Nephron progenitor cell (in vitro differentiated cells): Measurements from ENCODE around the gene NLRP12.
A peak's percentile ranks its signal among the peaks of the same experiment; 100 is the strongest.

Experiments
- DNase-seq: peaks from one replicate; pipeline ENCODE4 v3.0.0; 2021
- H3K27ac Mint-ChIP-seq: 2 replicates; pipeline ENCODE4 v1.8.0; 2021; ENCODE audit warnings: mild to moderate bottlenecking, moderate library complexity, mixed read lengths
- H3K27me3 Mint-ChIP-seq: 2 replicates; pipeline ENCODE4 v1.8.0; 2021; ENCODE audit warnings: mild to moderate bottlenecking, low read depth, mixed read lengths; ENCODE audit not compliant: poor library complexity
- H3K36me3 Mint-ChIP-seq: 2 replicates; pipeline ENCODE4 v1.8.0; 2021; ENCODE audit warnings: low read depth, mixed read lengths
- H3K4me1 Mint-ChIP-seq: 2 replicates; pipeline ENCODE4 v1.8.0; 2021; ENCODE audit warnings: mixed read lengths
- H3K4me3 Mint-ChIP-seq: 2 replicates; pipeline ENCODE4 v1.8.0; 2021; ENCODE audit warnings: mild to moderate bottlenecking, moderate library complexity, mixed read lengths
- H3K9me3 Mint-ChIP-seq: 2 replicates; pipeline ENCODE4 v1.8.0; 2021; ENCODE audit warnings: mild to moderate bottlenecking, moderate library complexity, mixed read lengths
- TF ChIP-seq, protein P1 (sequence below): fragments of 200-600 bp; sonication (generic); IDR thresholded peaks from 2 replicates; pipeline ENCODE4 v1.5.0; 2021; ENCODE audit warnings: antibody characterized with exemption

NLRP12 gene

DNA sequence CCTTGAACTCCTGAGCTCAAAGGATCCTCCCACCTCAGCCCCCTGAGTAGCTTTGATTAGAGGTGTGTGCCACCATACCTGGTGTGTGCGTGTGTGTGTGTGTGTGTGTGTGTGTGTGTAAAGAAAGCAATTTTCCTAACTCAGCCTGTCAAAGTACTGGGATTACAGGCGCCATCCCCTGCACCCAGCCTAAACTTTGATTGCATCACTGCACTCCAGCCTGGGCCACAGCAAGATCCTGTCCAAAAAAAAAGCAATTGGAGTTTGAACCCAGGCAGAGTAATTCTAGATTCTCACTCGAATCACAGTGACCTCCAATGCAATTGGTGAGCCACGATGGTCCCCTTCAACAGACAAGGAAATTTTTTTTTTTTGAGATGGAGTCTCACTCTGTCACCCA is 29.1 kb downstream of the NLRP12 start:
- peaks cover 12% of the 10 kb centered on the region for H3K27me3 Mint-ChIP-seq
- no peak overlapping the region for H3K27ac Mint-ChIP-seq
- TF ChIP-seq, protein P1, sequence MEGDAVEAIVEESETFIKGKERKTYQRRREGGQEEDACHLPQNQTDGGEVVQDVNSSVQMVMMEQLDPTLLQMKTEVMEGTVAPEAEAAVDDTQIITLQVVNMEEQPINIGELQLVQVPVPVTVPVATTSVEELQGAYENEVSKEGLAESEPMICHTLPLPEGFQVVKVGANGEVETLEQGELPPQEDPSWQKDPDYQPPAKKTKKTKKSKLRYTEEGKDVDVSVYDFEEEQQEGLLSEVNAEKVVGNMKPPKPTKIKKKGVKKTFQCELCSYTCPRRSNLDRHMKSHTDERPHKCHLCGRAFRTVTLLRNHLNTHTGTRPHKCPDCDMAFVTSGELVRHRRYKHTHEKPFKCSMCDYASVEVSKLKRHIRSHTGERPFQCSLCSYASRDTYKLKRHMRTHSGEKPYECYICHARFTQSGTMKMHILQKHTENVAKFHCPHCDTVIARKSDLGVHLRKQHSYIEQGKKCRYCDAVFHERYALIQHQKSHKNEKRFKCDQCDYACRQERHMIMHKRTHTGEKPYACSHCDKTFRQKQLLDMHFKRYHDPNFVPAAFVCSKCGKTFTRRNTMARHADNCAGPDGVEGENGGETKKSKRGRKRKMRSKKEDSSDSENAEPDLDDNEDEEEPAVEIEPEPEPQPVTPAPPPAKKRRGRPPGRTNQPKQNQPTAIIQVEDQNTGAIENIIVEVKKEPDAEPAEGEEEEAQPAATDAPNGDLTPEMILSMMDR = no peak
- H3K36me3 Mint-ChIP-seq = no peaks in the 10 kb centered on the region
- no peaks in the 10 kb centered on the region for H3K4me1 Mint-ChIP-seq
- no peak for DNase-seq
- no peaks in the 10 kb centered on the region for H3K9me3 Mint-ChIP-seq
- H3K4me3 Mint-ChIP-seq = no peak overlapping the region

DNA sequence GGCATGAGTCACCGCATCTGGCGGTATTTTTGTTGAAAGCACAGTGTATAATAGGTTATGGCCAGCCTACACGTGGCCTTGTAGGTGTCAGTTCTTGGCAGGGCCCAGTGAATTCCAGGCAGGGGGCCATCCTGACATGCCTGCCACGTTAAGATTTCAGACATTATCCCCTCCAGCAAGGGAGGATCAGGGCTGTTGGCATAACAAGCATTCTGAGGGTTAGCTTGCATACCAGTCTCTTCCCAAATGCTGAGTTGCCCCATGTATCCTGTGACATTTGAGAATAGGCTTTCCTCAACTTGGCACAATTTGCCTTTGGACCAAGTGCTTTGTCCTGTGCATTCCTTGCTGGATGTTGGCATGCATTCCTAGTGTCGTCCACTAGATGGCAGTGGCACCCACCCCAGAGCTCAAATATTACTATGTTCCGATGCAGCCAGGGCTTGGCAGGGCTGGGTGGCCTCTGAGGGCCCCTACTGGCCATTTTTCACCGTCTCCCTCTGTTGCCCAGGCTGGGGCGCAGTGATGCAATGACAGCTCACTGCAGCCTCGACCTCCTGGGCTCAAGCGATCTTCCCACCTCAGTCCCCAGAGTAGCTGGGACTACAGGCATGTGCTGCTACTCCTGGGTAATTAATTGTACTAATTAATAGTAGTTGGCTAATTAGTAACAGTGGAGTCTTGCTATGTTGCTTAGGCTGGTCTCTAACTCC is 31.2 kb downstream of the NLRP12 start:
- H3K27ac Mint-ChIP-seq = no peak overlapping the region
- H3K4me3 Mint-ChIP-seq = no peak overlapping the region

DNA sequence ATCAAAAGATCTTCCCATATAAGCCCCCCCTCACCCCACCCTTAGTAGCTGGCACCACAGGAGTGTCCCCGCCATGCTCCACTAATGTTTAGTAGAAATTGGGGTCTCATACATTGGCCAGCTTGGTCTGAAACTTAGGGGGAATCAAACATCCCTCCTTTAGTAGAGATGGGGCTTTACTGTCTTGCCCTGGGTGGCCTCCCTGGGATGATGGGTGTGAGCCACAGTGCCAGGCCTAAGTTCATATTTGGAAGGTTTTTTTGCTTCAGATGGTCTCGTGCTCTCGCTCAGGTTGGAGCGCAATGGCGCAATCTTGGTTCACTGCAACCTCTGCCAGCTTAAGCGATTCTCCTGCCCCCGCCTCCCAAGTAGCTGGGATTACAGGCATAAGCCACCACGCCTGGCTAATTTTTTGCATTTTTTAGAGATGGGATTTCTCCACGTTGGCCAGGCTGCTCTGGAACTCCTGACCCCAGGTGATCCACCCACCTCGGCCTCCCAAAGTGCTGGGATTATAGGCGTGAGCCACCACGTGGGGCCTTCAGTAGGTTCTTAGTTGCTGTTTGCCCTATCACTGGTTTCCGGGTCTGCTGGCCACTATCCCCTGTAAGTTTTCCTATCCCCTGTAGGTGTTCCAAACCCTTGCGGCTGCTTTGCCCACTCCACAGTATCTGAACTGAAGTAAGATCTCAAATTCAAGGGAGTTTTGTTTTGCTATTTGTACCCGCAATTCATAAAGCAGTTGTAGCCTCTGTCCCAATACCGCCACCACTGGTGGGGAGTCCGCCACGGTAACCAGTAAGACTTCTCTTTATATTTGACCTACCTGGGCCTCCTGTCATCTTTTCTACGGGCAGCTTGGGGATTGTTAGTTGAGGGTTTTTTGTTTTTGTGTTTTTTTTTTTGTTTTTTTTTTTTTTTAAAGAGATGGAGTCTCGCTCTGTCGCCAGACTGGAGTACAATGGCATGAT is 34.1 kb downstream of the NLRP12 start:
- Mint-ChIP-seq H3K27ac (no peak overlapping the region), H3K4me1 (peaks cover 8% of the 10 kb centered on the region), H3K36me3 (no peaks in the 10 kb centered on the region), H3K9me3 (peaks cover 7% of the 10 kb centered on the region), H3K27me3 (peaks cover 14% of the 10 kb centered on the region), H3K4me3 (no peak overlapping the region)
- DNase-seq = no peak
- TF ChIP-seq, protein P1 = no peak

More for the DNA sequence above, 31.2 kb downstream of the NLRP12 start:
- H3K9me3 Mint-ChIP-seq = peaks cover under 1% of the 10 kb centered on the region
- DNase-seq = peak; percentile 87
- H3K27me3 Mint-ChIP-seq = peaks cover 15% of the 10 kb centered on the region
- H3K36me3 Mint-ChIP-seq = no peaks in the 10 kb centered on the region
- no peaks in the 10 kb centered on the region for H3K4me1 Mint-ChIP-seq
- TF ChIP-seq, protein P1 = peak; percentile 99

DNA sequence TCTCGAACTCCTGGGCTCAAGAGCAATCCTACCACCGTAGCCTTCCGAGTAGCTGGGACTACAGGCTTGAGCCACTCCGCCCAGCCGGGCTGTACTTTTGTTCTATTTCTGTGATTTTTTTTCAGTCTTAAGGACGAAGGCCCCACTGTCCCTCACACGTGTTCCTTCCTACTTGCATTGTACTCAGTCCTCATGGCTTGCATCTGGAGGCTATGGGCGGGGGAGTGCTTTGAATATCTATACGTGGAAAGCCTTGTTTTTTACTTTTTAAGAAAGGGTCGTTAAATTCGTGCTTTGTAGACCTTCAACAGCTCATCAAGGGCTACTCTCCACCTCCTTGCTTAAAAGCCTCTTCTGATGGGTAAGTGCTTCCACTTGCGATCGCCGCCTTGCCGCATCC is 36.8 kb downstream of the NLRP12 start:
- Mint-ChIP-seq H3K4me1 (peaks cover 10% of the 10 kb centered on the region), H3K36me3 (no peaks in the 10 kb centered on the region), H3K9me3 (peaks cover 7% of the 10 kb centered on the region), H3K27ac (no peak overlapping the region), H3K4me3 (no peak overlapping the region), H3K27me3 (peaks cover 7% of the 10 kb centered on the region)
- no peak for DNase-seq
- TF ChIP-seq, protein P1 = no peak

DNA sequence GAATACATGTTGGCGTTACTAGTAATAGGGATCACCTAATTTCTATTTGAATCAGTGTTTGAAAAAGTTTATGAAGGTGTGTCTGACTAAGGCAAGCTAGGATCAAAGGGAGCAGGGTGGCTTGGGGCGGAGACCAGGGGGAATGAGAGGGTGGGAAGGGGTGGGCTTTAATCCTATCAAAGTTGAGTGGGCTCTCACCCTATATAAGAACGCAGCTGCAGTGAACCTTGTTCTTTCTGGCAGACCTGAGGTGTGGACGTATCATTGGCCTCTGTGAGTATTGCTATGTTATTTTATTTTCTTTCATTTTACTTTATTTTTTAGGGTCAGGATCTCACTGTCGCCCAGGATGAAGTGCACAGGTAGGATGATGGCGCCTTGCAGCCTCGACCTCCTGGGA is 37.4 kb downstream of the NLRP12 start:
- H3K27me3 Mint-ChIP-seq = peaks cover 7% of the 10 kb centered on the region
- peaks cover 10% of the 10 kb centered on the region for H3K4me1 Mint-ChIP-seq
- TF ChIP-seq, protein P1 = no peak
- H3K9me3 Mint-ChIP-seq = peaks cover 7% of the 10 kb centered on the region
- H3K27ac Mint-ChIP-seq = no peak overlapping the region
- H3K4me3 Mint-ChIP-seq = no peak overlapping the region
- no peaks in the 10 kb centered on the region for H3K36me3 Mint-ChIP-seq
- DNase-seq = no peak
